ENCODE results near the gene LNP1. TPM values are rescaled to one million over a fixed set of nuclear protein-coding genes. Genes with fewer than 3 reads are reported as not detected.
"Not testable (repeated sequence)": the region's sequence is repeated elsewhere in the genome, so short reads cannot be mapped to it uniquely, and the experiment has no call there.

The LNP1 gene
- total RNA-seq, 2 donors from 2014 or later = 4.3 to 7.9 TPM

DNA sequence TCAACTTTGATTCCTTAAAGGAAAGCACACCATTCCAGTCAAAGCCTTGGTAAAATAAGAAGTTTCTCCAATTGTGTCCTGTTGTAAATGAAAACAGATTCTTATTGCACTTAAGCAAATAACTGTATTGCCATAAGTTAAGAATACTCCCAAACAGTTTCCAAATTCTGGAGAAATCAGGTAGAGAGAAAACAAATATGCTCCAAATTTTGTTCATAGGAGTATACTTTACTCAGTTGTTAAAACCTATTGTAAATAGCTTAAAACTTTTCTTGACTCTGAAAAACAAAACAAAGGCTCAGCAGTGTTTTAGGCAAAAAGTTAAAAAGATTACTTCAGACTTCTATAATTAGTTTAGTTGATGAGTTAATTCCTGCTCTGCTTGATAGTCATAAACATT, 42.4 kb downstream of the LNP1 start:
- peaks cover 66% of the 10 kb centered on the region for H3K9me3 Mint-ChIP-seq
- peaks cover 31% of the 10 kb centered on the region for H3K36me3 Mint-ChIP-seq (ENCODE audit: low read depth)
- peaks cover 7% of the 10 kb centered on the region for H3K4me1 Mint-ChIP-seq
- Histone ChIP-seq H3K36me3 (ENCODE audit: control insufficient read depth, insufficient read depth, low read length) (peaks cover 4% of the 10 kb centered on the region), H3K4me1 (ENCODE audit: control insufficient read depth, insufficient read depth, low read length) (no peaks in the 10 kb centered on the region), H3K9ac (ENCODE audit: extremely low read depth, low read length, poor library complexity, severe bottlenecking) (no peak overlapping the region), H3K27ac (ENCODE audit: low read depth, low read length) (no peak overlapping the region), H3K9me3 (ENCODE audit: control insufficient read depth, low read length) (peaks cover 74% of the 10 kb centered on the region), H3K27me3 (ENCODE audit: control insufficient read depth, insufficient read depth, low read length, poor library complexity, severe bottlenecking) (no peaks in the 10 kb centered on the region), H3K4me3 (ENCODE audit: low read length) (peak overlapping the region; percentile 65)
- TF ChIP-seq, protein P1, sequence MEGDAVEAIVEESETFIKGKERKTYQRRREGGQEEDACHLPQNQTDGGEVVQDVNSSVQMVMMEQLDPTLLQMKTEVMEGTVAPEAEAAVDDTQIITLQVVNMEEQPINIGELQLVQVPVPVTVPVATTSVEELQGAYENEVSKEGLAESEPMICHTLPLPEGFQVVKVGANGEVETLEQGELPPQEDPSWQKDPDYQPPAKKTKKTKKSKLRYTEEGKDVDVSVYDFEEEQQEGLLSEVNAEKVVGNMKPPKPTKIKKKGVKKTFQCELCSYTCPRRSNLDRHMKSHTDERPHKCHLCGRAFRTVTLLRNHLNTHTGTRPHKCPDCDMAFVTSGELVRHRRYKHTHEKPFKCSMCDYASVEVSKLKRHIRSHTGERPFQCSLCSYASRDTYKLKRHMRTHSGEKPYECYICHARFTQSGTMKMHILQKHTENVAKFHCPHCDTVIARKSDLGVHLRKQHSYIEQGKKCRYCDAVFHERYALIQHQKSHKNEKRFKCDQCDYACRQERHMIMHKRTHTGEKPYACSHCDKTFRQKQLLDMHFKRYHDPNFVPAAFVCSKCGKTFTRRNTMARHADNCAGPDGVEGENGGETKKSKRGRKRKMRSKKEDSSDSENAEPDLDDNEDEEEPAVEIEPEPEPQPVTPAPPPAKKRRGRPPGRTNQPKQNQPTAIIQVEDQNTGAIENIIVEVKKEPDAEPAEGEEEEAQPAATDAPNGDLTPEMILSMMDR (conservative IDR thresholded peaks at IDR 0.05) = no peak
- H3K27ac Mint-ChIP-seq = no peak overlapping the region
- no peak for DNase-seq
- H3K27me3 Mint-ChIP-seq (ENCODE audit: insufficient read depth) = no peaks in the 10 kb centered on the region
- H3K4me3 Mint-ChIP-seq = no peak overlapping the region

DNA sequence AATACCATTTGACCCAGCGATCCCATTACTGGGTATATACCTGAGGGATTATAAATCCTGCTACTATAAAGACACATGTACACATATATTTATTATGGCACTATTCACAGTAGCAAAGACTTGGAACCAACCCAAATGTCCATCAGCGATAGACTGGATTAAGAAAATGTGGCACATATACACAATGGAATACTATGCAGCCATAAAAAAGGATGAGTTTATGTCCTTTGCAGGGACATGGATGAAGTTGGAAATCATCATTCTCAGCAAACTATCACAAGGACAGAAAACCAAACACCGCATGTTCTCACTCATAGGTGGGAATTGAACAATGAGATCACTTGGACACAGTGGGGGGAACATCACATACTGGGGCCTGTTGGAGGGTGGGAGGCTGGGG, 45.7 kb downstream of the LNP1 start:
- peaks cover 82% of the 10 kb centered on the region for H3K9me3 Mint-ChIP-seq

DNA sequence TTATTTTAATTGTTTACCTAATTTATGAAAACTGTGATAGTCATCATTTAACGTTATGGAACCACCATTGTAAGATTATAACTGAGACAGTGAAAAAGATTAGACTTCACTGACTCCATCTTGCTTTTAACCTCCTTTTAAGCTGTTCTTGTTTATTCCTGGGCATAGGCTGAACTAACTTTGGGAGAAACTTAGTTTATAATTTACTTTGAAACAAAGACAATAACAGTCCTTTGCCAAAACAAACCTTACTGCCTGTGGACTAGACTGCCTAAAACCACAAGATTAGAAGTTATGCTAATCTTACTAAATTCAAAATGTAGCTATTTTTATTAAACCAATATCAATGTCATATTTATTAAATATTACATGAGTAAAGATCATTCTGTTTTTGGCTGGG, 46.7 kb downstream of the LNP1 start:
- Mint-ChIP-seq H3K27me3 (ENCODE audit: insufficient read depth) (no peaks in the 10 kb centered on the region), H3K4me1 (peaks cover 9% of the 10 kb centered on the region), H3K36me3 (ENCODE audit: low read depth) (peaks cover 31% of the 10 kb centered on the region), H3K4me3 (no peak overlapping the region), H3K27ac (no peak overlapping the region), H3K9me3 (peaks cover 75% of the 10 kb centered on the region)
- peaks cover 5% of the 10 kb centered on the region for H3K4me1 ChIP-seq (ENCODE audit: control insufficient read depth, insufficient read depth, low read length)
- H3K27me3 ChIP-seq (ENCODE audit: control insufficient read depth, insufficient read depth, low read length, poor library complexity, severe bottlenecking) = no peaks in the 10 kb centered on the region
- 100% methylated on average over 1 of the region's 1 CpG for WGBS, 2 experiments (ENCODE audit: insufficient coverage in 1 of 2, insufficient read length in 1 of 2)
- H3K27ac ChIP-seq (ENCODE audit: low read depth, low read length) = no peak overlapping the region
- TF ChIP-seq, protein P1 (conservative IDR thresholded peaks at IDR 0.05) = no peak
- no peak for DNase-seq
- H3K36me3 ChIP-seq (ENCODE audit: control insufficient read depth, insufficient read depth, low read length) = peaks cover 12% of the 10 kb centered on the region
- H3K9me3 ChIP-seq (ENCODE audit: control insufficient read depth, low read length) = peaks cover 81% of the 10 kb centered on the region
- peak overlapping the region; percentile 58 for H3K4me3 ChIP-seq (ENCODE audit: low read length)
- H3K9ac ChIP-seq (ENCODE audit: extremely low read depth, low read length, poor library complexity, severe bottlenecking) = no peak overlapping the region

More for the DNA sequence above, 45.7 kb downstream of the LNP1 start:
- not testable (repeated sequence) for H3K27ac Mint-ChIP-seq; H3K4me3 Mint-ChIP-seq; H3K9ac ChIP-seq (ENCODE audit: extremely low read depth, low read length, poor library complexity, severe bottlenecking); H3K4me1 ChIP-seq (ENCODE audit: control insufficient read depth, insufficient read depth, low read length); H3K27me3 Mint-ChIP-seq (ENCODE audit: insufficient read depth); H3K4me1 Mint-ChIP-seq; H3K27me3 ChIP-seq (ENCODE audit: control insufficient read depth, insufficient read depth, low read length, poor library complexity, severe bottlenecking); DNase-seq; H3K27ac ChIP-seq (ENCODE audit: low read depth, low read length)
- H3K36me3 Mint-ChIP-seq (ENCODE audit: low read depth) = peaks cover 32% of the 10 kb centered on the region
- H3K36me3 ChIP-seq (ENCODE audit: control insufficient read depth, insufficient read depth, low read length) = peaks cover 12% of the 10 kb centered on the region
- H3K4me3 ChIP-seq (ENCODE audit: low read length) = peak overlapping the region; percentile 61
- WGBS, 2 experiments (ENCODE audit: insufficient coverage in 1 of 2, insufficient read length in 1 of 2) = 80 to 90% methylated on average over 1 to 3 of the region's 3 CpGs
- H3K9me3 ChIP-seq (ENCODE audit: control insufficient read depth, low read length) = peaks cover 84% of the 10 kb centered on the region

DNA sequence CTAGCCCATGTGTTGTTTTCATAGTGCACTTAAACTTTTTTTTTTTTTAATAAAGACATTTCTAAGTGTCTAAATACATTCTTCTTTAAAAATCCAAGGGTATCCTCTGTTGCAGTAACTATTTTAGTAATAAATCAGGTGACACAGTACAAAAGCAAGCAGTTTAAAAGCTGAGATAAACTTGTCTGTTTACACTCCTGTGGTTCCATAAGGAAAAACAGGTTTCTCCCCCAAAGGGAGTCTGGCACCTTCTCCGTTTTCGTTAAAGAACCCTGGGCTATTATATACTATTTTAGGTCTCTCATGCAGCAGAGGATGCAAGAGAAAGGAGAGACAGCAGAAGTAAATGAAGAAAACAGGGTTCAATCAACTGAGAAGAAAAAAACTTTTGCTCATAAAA, 47.9 kb downstream of the LNP1 start:
- Histone ChIP-seq H3K36me3 (ENCODE audit: control insufficient read depth, insufficient read depth, low read length) (peaks cover 12% of the 10 kb centered on the region), H3K9me3 (ENCODE audit: control insufficient read depth, low read length) (peaks cover 70% of the 10 kb centered on the region), H3K27me3 (ENCODE audit: control insufficient read depth, insufficient read depth, low read length, poor library complexity, severe bottlenecking) (no peaks in the 10 kb centered on the region), H3K4me3 (ENCODE audit: low read length) (peak overlapping the region; percentile 61), H3K27ac (ENCODE audit: low read depth, low read length) (no peak overlapping the region), H3K9ac (ENCODE audit: extremely low read depth, low read length, poor library complexity, severe bottlenecking) (no peak overlapping the region), H3K4me1 (ENCODE audit: control insufficient read depth, insufficient read depth, low read length) (peaks cover 5% of the 10 kb centered on the region)
- TF ChIP-seq, protein P1 (conservative IDR thresholded peaks at IDR 0.05) = no peak
- Mint-ChIP-seq H3K4me3 (no peak overlapping the region), H3K9me3 (peaks cover 64% of the 10 kb centered on the region), H3K4me1 (peaks cover 9% of the 10 kb centered on the region), H3K36me3 (ENCODE audit: low read depth) (peaks cover 30% of the 10 kb centered on the region), H3K27me3 (ENCODE audit: insufficient read depth) (no peaks in the 10 kb centered on the region), H3K27ac (no peak overlapping the region)
- DNase-seq = no peak
- WGBS, 2 experiments (ENCODE audit: insufficient coverage in 1 of 2, insufficient read length in 1 of 2) = 68 to 76% methylated on average over 2 of the region's 2 CpGs

All from endodermal cell (in vitro differentiated cells).